Activated CD4-positive, alpha-beta memory T cell treated with anti-CD3 and anti-CD28 coated beads, Interleukin-2, amount 10 ng/mL, durations not matched to agents 7 days and 5 days (primary cell): Measurements from ENCODE around the gene LDLRAD4. TPM values are rescaled to one million over a fixed set of nuclear protein-coding genes. Genes with fewer than 3 reads are reported as not detected.

Experiments
- CTCF ChIA-PET: fragments of 350-600 bp; sonication (Branson Sonifier 250); formaldehyde crosslinking; loops from one replicate; lab custom pipeline; 2021; ENCODE audit warnings: antibody characterized with exemption, inconsistent platforms; lab: Charles Lee
- POLR2A ChIA-PET: fragments of 350-600 bp; sonication (Branson Sonifier 250); formaldehyde crosslinking; loops from one replicate; lab custom pipeline; 2021; ENCODE audit warnings: antibody characterized with exemption; lab: Charles Lee
- DNase-seq: peaks from one replicate; pipeline ENCODE4 v3.0.0-alpha.2; 2020
- H3K27ac Mint-ChIP-seq: one replicate; pipeline ENCODE4 v1.8.0; 2021; ENCODE audit warnings: mild to moderate bottlenecking, mixed read lengths
- H3K27me3 Mint-ChIP-seq: one replicate; pipeline ENCODE4 v1.8.0; 2021; ENCODE audit warnings: mixed read lengths
- H3K36me3 Mint-ChIP-seq: one replicate; pipeline ENCODE4 v1.8.0; 2021; ENCODE audit warnings: low read depth, mixed read lengths
- H3K4me1 Mint-ChIP-seq: one replicate; pipeline ENCODE4 v1.8.0; 2021; ENCODE audit warnings: mixed read lengths
- H3K4me3 Mint-ChIP-seq: one replicate; pipeline ENCODE4 v1.8.0; 2021; ENCODE audit warnings: mild to moderate bottlenecking, mixed read lengths
- H3K9me3 Mint-ChIP-seq: one replicate; pipeline ENCODE4 v1.8.0; 2021; ENCODE audit warnings: mixed read lengths
- total RNA-seq, 2 experiments: library from RNA; stranded (reverse); gene quantifications; one replicate each; pipeline ENCODE4 v1.2.3, GENCODE V29; 2021

LDLRAD4 gene
- total RNA-seq, 2 experiments from 2014 or later, result 19.1 to 22.4 TPM

DNA sequence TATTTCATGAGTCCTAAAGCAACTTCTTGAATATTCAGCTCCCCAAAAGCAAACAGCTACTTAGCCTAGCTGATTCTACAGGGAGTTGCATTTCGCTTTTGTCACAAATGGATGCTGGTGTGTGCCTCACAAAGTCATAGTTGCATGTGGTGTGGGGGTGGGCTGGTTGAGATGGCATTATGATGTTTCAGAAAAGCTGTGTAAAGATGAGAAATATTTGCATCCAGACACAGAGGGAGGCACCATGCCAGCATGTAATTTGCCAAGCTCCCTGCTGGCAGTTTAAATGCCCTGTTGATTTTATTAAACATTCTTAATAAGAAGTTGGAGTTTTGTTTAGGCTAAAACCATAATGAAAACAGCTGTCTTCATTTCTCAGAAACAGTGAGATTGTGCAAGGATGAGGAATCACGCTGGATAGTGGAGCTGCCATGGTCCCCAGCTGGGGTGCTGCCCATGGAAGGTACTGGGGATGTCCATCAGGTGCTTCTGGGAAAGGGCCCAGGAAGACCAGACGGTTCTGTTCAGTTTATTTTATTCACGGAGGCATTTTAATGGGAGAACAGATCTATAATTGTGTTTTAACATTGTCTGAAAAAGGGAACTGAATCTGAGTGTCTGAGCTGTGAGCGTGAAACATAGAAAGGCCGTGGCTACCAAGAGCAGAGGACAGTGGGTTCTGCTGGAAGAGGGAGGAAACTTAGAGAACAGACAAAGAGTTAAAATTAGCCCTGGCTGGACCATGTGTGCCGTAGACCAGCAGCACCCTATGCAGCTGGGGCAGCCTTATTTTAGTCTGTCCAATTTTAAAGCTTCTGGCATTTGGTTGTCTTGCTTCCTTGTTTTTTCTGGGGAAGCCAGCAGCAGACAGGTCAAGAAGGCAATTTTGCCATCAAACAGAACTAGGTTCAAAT lies 330.7 kb downstream of the LDLRAD4 start:
- H3K27ac Mint-ChIP-seq, result no peak overlapping the region
- H3K4me1 Mint-ChIP-seq, result no peaks in the 10 kb centered on the region
- CTCF ChIA-PET, result no interaction called here
- no peak for DNase-seq
- no peaks in the 10 kb centered on the region for H3K27me3 Mint-ChIP-seq
- peaks cover 11% of the 10 kb centered on the region for H3K36me3 Mint-ChIP-seq
- peaks cover 3% of the 10 kb centered on the region for H3K9me3 Mint-ChIP-seq
- POLR2A ChIA-PET, result interaction anchor here (0.7 kb wide), 1 partner anchor 80 kb away, joined by 3 read pairs; no protein-coding TSS in a partner anchor
- no peak overlapping the region for H3K4me3 Mint-ChIP-seq

DNA sequence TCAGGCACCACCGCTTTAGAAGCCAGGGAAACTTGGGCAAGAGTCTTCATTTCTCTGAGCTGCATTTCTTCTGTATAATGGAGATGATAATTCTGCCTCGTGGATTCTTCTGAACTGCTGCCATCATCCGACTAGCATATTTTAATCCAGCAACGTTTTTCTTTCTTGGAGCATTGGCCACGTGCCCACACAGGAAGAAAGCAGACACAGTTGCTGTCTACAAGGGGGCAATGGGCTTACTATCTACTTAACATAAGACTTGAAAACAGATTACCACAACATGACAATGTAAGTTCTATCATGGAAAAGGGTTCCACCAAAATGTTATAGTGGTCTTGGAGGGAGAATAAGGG lies 331.3 kb downstream of the LDLRAD4 start:
- Mint-ChIP-seq H3K9me3 (peaks cover 3% of the 10 kb centered on the region), H3K36me3 (peaks cover 11% of the 10 kb centered on the region), H3K27me3 (no peaks in the 10 kb centered on the region), H3K4me3 (no peak overlapping the region), H3K4me1 (no peaks in the 10 kb centered on the region), H3K27ac (no peak overlapping the region)
- CTCF ChIA-PET, result no interaction called here
- DNase-seq, result no peak
- POLR2A ChIA-PET, result interaction anchor here (0.7 kb wide), 1 partner anchor 79 kb away, joined by 3 read pairs; no protein-coding TSS in a partner anchor

DNA sequence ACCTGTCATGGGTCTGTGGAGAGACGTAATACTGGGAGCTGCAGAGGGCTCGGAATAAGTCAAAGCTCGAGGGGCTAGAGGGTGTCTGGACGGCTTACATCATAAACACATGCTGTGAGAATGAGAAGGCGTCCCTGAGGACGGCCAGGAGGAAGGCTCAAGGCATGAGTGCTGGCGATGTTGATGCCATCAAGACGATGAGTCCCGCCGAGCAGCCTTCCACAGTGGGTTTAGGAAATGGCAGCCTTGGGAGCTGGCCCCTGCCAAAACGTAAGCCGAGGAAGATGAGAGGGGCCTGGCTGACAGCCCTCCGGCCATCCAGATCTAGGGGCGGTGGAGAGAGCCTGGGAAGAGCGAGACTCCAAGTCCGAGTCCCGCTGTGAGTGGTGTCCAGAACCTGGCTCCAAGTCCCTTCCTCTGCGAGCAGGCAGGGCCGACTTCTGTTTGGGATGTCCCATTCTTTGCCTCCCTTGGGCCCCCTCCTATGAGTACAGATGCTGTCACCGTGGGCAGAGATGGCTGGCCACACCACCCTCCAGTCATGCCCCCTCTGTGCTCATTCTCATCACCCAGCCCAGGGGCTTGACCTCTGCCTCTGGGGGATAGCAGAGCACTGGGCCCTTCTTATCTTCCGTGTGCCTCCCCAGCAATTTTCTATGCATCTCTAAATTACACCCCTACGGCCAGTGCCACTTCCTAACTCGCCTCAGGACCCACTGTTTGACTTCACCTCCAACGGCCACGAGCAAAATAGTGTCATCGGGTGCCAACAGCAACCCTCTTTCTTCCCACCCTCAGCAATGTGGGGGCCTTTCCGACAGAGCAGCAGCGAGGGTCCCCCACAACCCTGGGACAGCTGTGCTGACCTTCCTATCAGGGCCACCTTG lies 332.1 kb downstream of the LDLRAD4 start:
- Mint-ChIP-seq H3K27me3 (no peaks in the 10 kb centered on the region), H3K4me3 (no peak overlapping the region), H3K36me3 (peaks cover 7% of the 10 kb centered on the region), H3K27ac (no peak overlapping the region), H3K4me1 (no peaks in the 10 kb centered on the region), H3K9me3 (peaks cover 3% of the 10 kb centered on the region)
- ChIA-PET POLR2A (interaction anchor here (0.7 kb wide), 1 partner anchor 78 kb away, joined by 3 read pairs; no protein-coding TSS in a partner anchor), CTCF (no interaction called here)
- DNase-seq, result no peak

DNA sequence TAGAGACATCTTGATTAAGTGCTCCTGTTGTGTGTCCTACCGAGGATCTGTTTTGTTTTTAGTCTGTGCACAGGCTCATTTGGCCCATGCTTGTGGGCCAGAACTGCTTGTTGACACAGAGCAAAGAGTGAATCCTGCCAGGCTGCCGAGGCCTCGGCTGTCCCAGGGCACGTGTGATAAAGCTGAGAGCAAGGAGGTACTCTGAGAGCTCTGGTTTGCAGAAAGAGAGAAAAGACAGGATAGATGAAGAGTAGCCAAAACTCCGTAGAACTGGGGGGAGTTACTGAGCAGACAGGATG lies 332.7 kb downstream of the LDLRAD4 start:
- H3K27me3 Mint-ChIP-seq, result no peaks in the 10 kb centered on the region
- peaks cover 3% of the 10 kb centered on the region for H3K36me3 Mint-ChIP-seq
- no peak overlapping the region for H3K27ac Mint-ChIP-seq
- H3K4me1 Mint-ChIP-seq, result no peaks in the 10 kb centered on the region
- DNase-seq, result no peak
- ChIA-PET POLR2A (no interaction called here), CTCF (no interaction called here)
- H3K9me3 Mint-ChIP-seq, result peaks cover 3% of the 10 kb centered on the region
- no peak overlapping the region for H3K4me3 Mint-ChIP-seq

DNA sequence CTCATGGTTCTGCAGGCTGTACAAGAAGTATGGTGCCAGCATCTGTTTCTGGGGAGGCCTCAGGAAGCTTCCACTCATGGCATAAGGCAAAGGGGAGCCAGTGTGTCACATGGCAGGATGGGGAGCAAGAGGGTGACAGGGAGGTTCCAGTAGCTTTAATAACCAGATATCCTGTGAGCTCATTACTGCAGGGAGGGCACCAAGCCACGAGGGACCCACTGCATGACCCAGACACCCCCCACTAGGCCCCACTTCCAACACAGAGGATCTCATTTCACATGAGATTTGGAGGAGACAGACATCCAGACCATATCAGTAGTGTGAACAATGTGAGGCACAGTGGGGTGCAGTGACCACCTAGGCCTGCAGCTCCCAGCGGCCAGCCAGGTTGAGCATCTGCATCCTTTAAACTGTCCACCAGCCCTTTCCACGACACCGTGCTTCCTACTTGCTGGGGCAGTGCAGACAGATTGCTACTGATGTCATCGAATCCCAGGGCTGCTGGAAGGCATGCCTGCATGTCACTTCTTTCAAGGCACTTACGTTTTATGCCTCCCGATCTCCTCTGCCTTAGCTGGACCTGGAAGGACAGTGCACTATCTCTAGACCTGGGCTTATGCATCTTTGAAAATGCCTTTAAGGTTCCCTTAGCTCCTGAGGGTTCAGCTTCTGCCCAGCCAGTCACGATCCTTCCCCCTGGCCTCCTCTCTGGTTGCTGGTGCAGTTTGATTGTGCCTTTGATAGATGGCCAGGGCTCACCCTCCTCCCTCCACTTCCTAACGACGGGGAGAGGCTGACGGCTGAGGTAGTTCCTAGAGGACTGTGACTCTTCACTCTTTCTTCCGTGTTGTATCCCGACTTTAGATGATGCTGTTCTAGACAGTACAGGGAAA lies 333.5 kb downstream of the LDLRAD4 start:
- H3K27ac Mint-ChIP-seq, result no peak overlapping the region
- H3K36me3 Mint-ChIP-seq, result peaks cover 3% of the 10 kb centered on the region
- ChIA-PET POLR2A (no interaction called here), CTCF (no interaction called here)
- H3K9me3 Mint-ChIP-seq, result peaks cover 3% of the 10 kb centered on the region
- H3K27me3 Mint-ChIP-seq, result no peaks in the 10 kb centered on the region
- no peak for DNase-seq
- H3K4me3 Mint-ChIP-seq, result no peak overlapping the region
- no peaks in the 10 kb centered on the region for H3K4me1 Mint-ChIP-seq

DNA sequence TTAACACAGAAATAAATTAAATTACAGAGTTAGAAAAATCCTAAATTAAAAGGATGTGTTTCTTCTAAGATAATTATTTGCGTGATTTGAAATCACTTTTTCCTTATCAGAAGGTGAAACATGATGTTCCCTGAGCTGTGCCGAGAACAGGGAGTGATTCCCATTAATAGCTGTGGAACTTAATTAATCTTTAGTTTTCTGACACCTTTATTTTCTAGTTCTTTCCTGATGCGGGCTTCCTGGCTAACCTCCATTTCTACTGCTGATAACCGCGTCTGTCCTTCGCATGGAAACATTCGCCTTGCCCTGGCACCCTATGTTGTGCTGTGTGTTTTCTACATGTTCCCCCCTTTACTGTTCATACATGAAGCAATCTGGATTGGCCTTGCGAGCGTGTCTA lies 334.9 kb downstream of the LDLRAD4 start:
- no peak overlapping the region for H3K4me3 Mint-ChIP-seq
- H3K4me1 Mint-ChIP-seq, result peaks cover 6% of the 10 kb centered on the region
- peak; percentile 6 for DNase-seq
- H3K27ac Mint-ChIP-seq, result no peak overlapping the region
- no peaks in the 10 kb centered on the region for H3K36me3 Mint-ChIP-seq
- no peaks in the 10 kb centered on the region for H3K27me3 Mint-ChIP-seq
- H3K9me3 Mint-ChIP-seq, result no peaks in the 10 kb centered on the region
- POLR2A ChIA-PET, result no interaction called here
- CTCF ChIA-PET, result no interaction called here

DNA sequence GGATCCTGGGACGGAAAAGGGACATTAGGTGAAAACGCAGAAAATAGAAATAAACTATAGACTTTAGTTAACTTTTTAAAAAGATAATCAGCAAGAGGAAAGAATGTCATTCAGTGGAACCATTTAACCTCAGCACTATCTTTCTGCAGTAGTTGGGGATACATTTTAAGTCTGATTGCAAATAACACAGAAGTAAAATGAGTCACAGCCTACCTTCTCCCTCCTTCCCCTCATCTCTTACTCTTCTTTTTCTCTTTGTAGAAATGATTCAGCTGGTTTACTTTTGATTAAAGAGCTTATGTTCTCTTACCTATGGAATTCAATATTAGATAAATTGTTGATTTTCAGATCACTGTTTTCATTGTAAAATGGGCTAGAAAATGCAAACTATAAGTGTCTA lies 336.6 kb downstream of the LDLRAD4 start:
- POLR2A ChIA-PET, result no interaction called here
- Mint-ChIP-seq H3K4me1 (peaks cover 7% of the 10 kb centered on the region), H3K4me3 (no peak overlapping the region)

DNA sequence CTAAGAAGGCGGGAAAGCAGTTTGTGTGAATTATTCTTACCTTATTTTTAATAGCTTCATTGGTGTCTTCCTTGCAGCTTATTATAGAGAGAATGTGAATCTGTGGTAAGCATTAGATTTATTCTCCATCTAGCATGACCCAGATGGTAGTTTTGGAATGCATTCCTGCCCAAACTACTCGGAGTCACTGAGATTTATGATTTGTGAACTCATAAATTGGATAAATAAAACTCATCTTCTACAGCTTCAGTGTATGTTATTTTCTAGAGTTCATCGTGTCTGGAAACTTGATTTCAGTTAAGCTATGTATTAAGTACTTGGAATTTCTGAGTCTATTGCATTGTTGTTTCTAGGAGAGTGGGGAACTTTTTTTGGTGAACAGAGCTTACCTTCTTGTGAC lies 337.3 kb downstream of the LDLRAD4 start:
- CTCF ChIA-PET, result interaction anchor here (0.9 to 3.0 kb wide), 5 partner anchors 14 to 340 kb away, joined by 3 to 13 read pairs (median 5); no protein-coding TSS in a partner anchor

More for the DNA sequence above, 336.6 kb downstream of the LDLRAD4 start:
- Mint-ChIP-seq H3K9me3 (no peaks in the 10 kb centered on the region), H3K27me3 (no peaks in the 10 kb centered on the region), H3K27ac (no peak overlapping the region), H3K36me3 (no peaks in the 10 kb centered on the region)
- CTCF ChIA-PET, result interaction anchor here (1.2 to 1.7 kb wide), 3 partner anchors 13 to 91 kb away, joined by 3 to 6 read pairs (median 4); no protein-coding TSS in a partner anchor
- DNase-seq, result no peak

DNA sequence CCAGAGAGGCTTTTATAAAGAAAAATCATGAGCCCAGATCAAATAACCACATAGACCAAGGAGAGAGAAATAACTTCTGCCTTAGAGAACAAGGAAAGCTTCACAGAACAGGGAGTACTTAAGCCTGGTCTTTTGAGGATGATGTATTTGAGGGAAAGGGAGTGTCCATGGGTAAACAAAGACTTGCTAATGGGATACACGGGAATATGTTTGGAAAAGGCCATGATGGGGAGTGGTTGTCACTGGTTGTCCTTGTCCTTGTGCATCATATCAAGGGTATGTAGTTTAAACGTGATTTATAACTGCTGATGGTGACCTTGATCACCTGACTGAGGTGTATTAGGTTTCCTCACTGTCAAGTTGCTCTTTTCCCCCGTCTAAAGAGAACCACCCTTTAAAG lies 337.9 kb downstream of the LDLRAD4 start:
- no peaks in the 10 kb centered on the region for H3K36me3 Mint-ChIP-seq
- no peak overlapping the region for H3K27ac Mint-ChIP-seq
- ChIA-PET CTCF (interaction anchor here (0.9 to 4.8 kb wide), 7 partner anchors 11 to 397 kb away, joined by 3 to 49 read pairs (median 6); no protein-coding TSS in a partner anchor), POLR2A (no interaction called here)
- no peaks in the 10 kb centered on the region for H3K27me3 Mint-ChIP-seq
- H3K9me3 Mint-ChIP-seq, result no peaks in the 10 kb centered on the region
- DNase-seq, result no peak
- H3K4me3 Mint-ChIP-seq, result no peak overlapping the region
- peaks cover 10% of the 10 kb centered on the region for H3K4me1 Mint-ChIP-seq

More for the DNA sequence above, 337.3 kb downstream of the LDLRAD4 start:
- no peak for DNase-seq
- Mint-ChIP-seq H3K4me3 (no peak overlapping the region), H3K4me1 (peaks cover 7% of the 10 kb centered on the region), H3K27me3 (no peaks in the 10 kb centered on the region), H3K27ac (no peak overlapping the region), H3K9me3 (no peaks in the 10 kb centered on the region), H3K36me3 (no peaks in the 10 kb centered on the region)
- POLR2A ChIA-PET, result no interaction called here

DNA sequence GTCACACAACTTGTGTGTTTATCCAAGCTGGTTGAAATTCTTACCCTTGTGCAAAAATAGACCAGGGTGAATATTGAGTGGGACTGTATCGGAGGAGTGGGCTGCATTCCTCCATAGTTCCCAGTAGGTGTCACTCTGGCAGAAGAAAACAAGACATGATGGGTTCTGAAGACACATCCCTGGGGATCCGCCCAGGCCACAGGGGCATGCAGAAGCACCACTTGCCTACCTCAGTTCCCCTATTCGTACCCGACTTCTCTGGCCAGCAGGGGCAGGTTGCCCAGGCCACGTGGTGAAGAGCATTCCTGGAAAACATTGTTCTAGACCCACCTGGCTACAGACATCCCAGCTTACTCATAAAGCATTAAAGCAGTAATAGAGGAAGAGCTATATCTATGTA lies 339.6 kb downstream of the LDLRAD4 start:
- H3K27me3 Mint-ChIP-seq, result no peaks in the 10 kb centered on the region
- DNase-seq, result peak; percentile 33

DNA sequence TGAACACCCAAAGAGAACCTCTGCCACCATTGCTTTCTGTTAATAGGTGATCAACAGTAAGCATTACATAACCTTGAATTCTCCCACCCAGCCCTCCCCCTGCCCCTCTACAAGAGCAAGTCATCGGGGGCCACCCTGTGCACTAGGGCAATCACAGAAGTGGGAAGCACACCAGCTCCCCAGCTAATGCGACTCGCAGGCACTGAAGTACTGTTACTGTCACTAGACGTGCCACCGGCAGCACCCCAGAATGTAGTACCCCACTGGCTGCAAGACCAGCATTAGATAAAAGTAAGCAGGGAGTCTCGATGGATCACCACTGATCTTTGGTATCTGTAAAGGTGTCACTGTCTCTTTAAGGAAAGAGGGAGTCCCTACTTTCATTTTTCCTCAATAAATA lies 340.2 kb downstream of the LDLRAD4 start:
- Mint-ChIP-seq H3K9me3 (no peaks in the 10 kb centered on the region), H3K4me3 (no peak overlapping the region), H3K4me1 (peaks cover 26% of the 10 kb centered on the region), H3K36me3 (no peaks in the 10 kb centered on the region), H3K27me3 (no peaks in the 10 kb centered on the region), H3K27ac (no peak overlapping the region)
- ChIA-PET CTCF (interaction anchor here (0.7 to 4.8 kb wide), 17 partner anchors 8 to 343 kb away, joined by 3 to 49 read pairs (median 7); no protein-coding TSS in a partner anchor), POLR2A (interaction anchor here (1.0 to 3.2 kb wide), 2 partner anchors 50 to 54 kb away, joined by 6 to 14 read pairs; no protein-coding TSS in a partner anchor)
- no peak for DNase-seq

More for the DNA sequence above, 339.6 kb downstream of the LDLRAD4 start:
- Mint-ChIP-seq H3K27ac (no peak overlapping the region), H3K36me3 (no peaks in the 10 kb centered on the region), H3K4me3 (no peak overlapping the region), H3K9me3 (no peaks in the 10 kb centered on the region), H3K4me1 (peaks cover 22% of the 10 kb centered on the region)
- POLR2A ChIA-PET, result interaction anchor here (0.7 to 3.2 kb wide), 3 partner anchors 51 to 504 kb away, joined by 3 to 14 read pairs (median 6); no protein-coding TSS in a partner anchor
- CTCF ChIA-PET, result interaction anchor here (0.7 to 4.8 kb wide), 17 partner anchors 9 to 342 kb away, joined by 3 to 49 read pairs (median 7); no protein-coding TSS in a partner anchor

DNA sequence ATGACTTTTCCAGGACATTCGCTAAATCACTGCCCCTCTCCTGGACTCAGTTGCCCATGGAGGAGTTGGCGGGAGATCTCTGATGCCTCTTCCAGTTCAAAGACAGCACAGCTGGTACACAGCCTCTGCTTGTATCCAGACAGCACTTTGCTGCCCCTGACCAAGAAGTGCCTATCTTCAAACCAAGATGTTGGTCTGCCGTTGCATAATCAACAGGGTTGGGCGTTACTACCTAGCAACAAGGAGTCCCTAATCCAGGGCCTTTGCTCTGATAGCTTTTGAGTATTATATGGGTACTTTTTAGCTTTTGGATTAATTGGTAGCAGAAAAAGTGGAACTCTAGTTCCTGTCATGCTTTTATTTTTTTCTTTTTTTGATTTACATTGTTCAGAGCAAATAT lies 341.2 kb downstream of the LDLRAD4 start:
- H3K4me3 Mint-ChIP-seq, result no peak overlapping the region
- H3K4me1 Mint-ChIP-seq, result peaks cover 32% of the 10 kb centered on the region
- H3K27me3 Mint-ChIP-seq, result no peaks in the 10 kb centered on the region
- CTCF ChIA-PET, result interaction anchor here (0.9 to 4.8 kb wide), 5 partner anchors 21 to 70 kb away, joined by 3 to 49 read pairs (median 3); no protein-coding TSS in a partner anchor
- H3K9me3 Mint-ChIP-seq, result no peaks in the 10 kb centered on the region
- no peaks in the 10 kb centered on the region for H3K36me3 Mint-ChIP-seq
- no peak for DNase-seq
- POLR2A ChIA-PET, result interaction anchor here (3.2 kb wide), 1 partner anchor 53 kb away, joined by 14 read pairs; no protein-coding TSS in a partner anchor
- no peak overlapping the region for H3K27ac Mint-ChIP-seq
